COLO829 (cell line): ENCODE data around the gene NEK11.

Experiments used
- DNase-seq: peaks from one replicate; pipeline ENCODE4 v3.0.0; 2012; ENCODE audit warnings: low spot score

Gene NEK11

DNA sequence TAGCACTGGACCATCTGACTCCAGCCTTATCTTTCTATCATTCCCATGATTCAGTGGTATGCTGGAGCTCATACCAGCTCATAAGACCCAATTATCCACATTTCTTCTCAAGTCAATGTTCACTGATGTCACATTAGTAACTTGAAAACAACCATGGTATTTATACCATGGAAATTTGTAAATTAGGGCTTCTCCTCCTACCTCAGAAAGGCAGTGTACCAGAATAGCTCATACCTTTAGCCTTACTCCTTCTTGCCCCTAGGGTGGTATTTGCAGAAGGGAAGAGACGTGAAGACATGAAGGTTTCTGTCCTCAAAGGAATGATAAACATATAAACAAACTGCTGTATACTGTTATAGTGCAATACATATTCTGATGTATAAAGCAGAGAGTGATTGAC, 114.2 kb downstream of the NEK11 start:
- no peak for DNase-seq

DNA sequence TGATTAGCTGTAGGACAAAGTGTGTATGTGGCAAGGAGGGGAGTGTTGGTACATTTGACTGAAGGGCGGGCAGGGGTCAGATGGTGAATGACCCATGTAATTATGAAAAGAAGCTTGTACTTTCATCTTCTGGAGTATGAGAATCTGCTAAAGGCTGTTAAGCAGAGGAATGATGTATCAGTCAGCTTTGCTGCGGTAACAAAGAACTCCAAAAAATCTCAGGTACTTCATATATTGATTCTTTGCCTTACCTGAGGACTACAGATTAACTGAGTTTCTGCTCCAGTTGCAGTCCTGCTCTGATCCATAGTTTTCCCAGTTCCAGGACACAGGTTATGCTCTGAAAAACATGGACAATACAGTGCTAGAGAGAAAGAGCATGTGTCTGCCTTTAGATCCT, 115.1 kb downstream of the NEK11 start:
- DNase-seq = no peak

DNA sequence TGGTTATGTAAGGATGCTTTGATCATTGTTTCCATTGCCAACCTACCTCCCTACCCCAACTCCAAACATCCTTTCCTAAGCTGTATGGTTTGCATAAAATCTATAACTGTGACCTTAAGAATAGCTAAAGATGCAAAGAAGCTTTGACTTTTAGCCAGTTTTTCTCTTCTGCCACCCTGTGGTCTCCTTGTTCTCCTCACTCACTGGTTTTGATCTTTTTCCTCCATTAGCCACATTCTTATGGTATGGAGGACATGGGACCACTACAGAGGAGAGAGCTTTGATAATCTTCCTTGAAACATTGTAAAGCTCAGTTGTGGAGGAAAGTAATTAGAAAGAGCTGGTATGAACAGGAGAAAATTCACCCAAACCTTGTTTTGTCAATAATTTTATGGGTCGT, 115.9 kb downstream of the NEK11 start:
- DNase-seq = no peak

DNA sequence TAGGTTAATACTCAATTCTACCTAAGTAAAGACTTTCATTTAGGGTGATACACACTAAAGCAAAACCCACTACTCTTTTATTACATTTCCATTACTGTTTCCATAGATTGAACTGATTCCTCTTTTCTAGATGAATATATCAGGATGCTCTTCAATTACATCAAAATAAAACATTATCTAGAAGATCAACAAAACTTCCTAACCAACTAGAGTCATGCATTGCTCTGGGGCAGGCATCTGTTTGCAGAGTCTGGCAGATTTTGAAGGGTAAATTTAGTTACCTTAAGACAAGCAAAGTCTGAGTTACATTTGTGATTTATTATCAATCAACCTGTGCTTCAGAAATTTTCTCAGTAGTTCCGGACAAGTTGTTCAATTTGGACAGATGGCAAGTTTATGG, 117.1 kb downstream of the NEK11 start:
- DNase-seq = no peak

DNA sequence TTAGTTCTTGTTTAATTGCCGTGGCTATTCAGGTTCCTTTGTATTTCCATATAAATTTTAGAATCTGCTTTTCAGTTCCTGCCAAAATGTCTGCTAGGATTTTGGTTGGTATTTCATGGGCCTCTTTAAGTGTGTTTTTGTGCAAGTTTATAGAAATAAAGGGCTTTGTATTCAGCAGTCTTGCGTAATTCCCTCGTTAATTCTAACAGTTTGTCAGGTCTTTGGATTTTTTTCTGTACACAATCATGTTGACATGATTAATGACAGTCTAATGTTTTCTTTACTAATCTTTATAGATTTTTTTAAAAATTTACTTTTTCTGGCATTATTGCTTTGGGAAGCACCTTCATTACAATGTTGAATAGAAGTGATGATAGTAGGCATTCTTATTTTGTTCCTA, 120.9 kb downstream of the NEK11 start:
- no peak for DNase-seq

DNA sequence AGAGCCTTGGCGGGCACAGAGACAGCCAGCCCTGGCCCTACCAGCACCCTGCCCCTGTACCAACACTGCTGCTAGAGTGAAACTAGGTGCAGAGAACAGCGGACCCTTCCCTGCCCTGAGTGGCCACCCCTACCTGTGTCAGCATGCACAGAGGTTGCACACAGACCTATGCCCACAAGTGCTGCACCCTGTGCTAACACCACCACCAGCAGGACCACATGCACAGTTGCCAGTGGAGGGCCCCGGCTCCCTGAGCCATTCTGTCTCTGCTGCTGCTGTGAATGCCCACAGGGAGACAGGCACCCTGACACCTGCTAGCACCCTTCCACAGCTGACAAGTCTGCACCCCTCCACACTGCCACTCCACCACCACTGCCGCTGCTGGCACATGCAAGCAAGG, 131.8 kb downstream of the NEK11 start:
- DNase-seq = no peak

DNA sequence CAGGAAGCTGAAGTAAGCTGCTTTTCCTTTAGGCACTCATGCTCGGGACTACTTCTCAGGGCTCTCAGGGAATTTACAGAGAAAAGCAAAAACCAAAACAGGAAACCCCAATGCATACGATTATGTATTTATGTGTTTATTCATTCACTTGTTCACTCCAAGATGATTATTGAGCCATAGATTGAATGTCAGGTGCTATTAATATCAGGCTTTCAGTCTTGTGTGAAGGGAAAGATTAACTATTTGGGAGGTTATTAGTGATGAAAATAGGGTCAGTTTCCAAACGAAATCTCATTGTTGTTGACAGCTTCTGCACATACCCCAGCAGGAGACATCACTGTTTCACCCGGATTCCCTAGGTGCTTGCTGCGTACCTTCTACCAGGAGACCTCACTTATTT, 135.8 kb downstream of the NEK11 start:
- no peak for DNase-seq

DNA sequence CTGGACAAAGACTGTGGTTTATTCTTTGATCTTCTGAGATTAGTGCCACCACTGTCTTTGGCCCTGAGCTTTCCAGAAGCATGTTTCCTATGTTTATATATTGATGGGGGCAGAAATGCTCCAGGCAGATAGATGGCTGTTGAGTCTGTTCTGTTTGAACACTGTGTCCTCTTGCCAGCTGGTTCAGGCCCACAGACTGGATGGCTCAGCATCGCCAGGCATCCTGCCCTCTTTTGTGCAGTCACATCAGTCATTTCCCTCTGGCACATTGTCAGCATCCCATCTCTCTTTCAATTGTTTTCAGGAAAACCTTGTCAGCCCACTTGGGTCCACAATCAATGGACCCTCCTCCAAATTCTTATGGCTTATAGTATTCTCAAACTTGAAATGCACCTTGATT, 141.2 kb downstream of the NEK11 start:
- DNase-seq = no peak

DNA sequence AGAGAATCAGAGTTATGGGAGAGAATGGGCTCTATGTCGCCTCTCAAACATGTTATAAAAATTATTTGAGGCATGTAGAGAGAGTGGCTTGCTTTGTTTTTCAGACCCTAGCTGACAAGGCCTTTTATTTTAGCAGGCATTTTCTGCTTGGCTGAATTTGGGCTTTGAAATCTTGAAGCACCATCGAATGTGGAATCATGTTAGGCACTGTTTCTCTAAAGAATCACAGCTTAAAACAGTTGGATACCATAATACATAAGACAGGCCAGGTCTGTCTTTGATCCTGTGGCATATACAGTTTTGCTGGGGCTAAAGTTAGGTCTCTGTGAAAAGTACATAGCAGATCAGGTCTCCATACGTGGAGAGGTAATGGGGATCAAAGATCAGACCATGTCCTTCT, 142.7 kb downstream of the NEK11 start:
- DNase-seq = no peak

DNA sequence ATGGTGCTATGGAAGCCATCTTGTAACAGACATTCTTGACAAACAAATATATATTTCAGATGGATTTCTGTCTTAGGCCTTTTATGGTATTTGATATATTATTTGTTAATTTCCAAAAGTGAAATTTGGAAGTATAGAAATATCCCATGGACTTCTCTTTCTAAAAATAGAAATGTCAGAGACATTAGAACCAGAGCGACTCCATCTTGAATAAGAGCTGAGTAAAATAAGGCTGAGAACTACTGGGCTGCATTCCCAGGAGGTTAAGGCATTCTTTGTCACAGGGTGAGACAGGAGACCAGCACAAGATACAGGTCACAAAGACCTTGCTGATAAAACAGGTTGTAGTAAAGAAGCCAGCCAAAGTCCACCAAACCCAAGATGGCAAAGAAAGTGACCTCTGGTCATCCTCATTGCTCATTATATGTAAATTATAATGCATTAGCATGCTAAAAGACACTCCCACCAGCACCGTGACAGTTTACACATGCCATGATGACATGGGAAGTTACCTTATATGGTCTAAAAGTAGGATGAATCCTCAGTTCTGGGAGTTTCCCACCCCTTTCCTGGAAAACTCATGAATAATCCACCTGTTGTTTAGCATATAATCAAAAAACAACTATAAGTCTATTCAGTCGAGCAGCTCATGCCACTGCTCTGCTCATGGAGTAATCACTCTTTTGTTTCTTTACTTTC, 146.0 kb downstream of the NEK11 start:
- no peak for DNase-seq

DNA sequence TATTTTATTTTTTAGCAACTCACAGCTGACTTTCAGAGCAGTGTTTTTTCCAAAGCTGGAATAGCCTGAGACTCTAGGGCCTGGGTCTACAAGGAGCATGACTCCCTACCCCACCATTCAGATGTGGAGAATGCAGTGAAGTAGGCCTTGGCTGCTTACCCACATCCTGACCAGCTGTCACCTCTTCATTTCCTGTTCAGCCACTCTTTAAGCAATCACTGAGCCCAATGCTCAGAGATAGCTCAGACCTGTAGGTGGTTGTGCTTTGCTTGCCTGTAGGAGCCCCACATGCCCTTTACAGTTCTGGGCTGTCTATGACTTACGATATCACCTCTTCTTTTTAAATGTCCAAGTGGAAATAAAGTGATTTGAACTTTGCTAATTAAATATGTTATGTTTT, 148.1 kb downstream of the NEK11 start:
- DNase-seq = no peak

DNA sequence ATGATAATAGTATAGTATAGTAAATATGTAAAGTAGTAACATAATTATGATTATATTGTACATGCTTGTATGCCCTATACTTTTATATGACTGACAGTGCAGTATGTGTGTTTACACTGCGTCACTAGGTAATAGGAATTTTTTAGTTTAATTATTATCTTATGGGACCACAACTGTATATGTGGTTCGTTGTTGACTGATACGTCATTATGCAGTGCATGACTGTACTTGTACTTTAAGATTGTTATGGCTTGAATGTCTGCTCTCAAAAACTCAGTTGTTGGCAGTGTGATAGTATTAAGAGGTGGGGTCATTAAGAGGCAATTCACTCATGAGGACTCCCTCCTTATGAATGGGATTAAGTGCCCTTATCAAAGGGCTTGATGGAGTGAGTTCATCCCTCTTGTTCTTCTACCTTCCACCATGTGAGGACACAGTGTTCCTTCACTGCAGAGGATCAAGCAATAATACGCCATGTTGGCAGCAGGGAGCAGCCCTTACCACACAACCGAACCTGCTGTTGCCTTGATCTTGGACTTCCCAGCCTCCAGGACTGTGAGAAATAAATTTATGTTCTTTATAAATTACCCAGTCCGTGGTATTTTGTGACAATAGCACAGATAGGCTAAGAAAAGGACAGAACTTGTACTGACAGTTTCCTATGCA, 152.2 kb downstream of the NEK11 start:
- no peak for DNase-seq

DNA sequence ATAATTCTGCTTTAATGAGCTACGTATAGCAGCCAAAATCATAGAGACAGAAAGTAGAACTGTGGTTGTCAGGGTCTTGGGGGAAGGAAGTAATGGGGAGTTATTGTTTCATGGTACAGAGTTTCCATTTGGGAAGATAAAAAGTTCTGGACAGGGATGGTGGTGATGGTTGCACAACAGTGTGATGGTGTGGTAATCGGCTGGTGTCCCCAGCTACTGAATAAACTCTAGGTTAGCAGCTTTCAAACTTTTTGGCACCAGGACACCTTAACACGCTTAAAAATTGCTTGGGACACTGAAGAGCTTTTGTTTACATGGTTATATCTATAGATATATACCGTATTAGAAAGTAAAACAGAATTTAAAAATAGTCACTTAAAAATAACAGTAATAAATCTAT, 166.0 kb downstream of the NEK11 start:
- DNase-seq = no peak

DNA sequence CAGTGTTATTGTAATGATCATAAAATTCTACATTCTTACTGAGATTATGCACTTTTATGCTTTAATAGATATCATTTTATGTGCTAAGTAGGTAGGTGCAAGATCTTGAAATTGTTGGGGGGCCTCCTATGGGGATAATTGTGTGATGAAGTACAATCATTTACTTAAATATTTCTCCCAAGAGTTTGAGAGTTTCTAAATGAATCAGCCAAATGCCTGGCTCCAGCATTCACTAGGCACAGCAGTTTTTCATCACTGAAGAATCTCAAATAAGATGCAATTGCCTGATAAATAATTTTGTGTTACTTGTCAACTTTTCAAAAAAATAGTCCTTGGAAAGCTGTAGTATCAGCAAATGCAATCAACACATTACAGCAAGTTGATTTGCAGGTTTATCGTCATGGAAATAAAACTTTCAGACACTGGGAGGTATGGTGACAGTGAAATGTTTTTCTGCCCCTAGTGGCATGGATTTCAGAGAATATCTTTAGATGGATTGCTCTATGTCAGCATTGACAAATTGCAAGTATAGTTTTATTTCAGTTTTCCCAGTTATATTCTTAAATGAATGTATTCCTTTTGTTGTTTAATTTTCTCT, 167.1 kb downstream of the NEK11 start:
- DNase-seq = no peak

DNA sequence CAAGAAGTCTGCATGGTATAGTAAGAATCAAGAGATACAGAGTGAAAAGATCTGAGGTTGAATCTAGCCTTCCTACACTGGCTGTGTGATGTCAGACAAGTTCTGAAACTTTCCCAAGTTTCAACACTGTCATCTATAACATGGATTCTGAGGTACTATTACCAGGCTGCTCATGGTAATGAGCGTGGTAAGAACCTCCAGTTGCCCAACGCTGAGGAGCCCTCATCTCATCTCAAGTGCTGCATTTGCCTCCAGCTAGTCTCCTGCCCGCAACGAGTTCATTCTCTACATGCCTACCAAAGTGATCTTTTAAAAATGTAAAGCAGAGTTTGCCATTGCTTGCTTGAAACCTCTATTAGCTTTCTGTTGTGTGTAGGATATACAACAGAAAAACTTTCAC, 168.1 kb downstream of the NEK11 start:
- no peak for DNase-seq

DNA sequence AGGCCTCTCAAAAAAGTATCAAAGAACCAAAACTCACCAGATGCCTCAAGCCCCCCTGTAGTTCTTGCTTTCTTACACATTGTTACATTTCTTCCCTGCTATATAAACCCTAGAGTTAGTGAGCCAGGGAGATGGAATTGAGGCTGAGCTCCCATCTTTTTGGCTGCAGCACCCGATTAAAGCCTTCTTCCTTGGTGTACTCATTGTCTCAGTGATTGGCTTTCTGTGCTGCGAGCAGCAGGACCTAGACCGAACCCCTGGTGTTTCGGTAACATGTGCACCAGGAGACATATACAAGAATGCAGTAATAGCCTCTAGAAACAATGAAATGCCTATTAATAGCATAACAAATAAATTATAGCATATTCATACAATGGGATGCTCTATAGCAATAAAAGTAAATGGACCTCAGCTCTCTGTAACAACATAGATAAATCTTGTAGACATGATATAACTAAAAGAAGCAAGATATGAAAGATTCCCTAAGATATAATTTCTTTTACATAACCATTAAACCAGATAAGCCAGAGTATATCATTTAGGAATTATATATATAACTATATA, 174.0 kb downstream of the NEK11 start:
- no peak for DNase-seq

DNA sequence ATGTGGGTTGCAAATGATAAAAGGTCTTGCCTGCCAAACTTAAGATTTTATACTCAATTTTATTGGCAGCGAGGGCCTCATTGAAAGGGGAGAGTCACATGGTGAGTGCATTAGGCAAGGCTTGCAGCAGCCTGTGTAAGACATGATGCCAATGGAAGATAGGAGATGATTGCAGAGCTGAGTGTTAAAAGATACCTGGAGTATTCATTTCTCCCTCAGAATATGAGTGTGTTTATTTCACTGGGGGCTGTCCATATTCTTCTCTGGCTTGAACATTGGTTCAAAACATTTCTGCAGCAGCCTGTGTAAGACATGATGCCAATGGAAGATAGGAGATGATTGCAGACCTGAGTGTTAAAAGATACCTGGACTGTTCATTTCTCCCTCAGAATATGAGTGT, 189.7 kb downstream of the NEK11 start:
- no peak for DNase-seq

DNA sequence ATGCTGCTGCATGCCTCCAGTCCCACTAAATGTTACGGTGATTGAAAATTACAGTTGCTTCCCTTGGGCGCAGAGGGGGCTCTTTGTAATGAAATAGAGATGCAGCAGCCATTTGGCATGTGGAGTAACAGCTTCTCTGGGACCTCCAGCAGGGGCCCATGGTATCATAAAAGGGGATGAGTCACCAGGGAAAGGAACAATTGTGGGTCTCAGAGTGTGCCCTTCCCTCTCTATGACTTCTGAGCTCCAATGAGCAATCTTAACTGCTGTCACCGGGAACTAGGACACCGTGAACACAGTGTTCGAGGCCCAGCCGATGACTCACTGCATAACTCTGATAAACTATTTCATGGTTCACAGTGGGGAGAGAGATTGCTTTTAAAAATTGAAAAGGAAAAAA, 190.1 kb downstream of the NEK11 start:
- peak; percentile 27 for DNase-seq

DNA sequence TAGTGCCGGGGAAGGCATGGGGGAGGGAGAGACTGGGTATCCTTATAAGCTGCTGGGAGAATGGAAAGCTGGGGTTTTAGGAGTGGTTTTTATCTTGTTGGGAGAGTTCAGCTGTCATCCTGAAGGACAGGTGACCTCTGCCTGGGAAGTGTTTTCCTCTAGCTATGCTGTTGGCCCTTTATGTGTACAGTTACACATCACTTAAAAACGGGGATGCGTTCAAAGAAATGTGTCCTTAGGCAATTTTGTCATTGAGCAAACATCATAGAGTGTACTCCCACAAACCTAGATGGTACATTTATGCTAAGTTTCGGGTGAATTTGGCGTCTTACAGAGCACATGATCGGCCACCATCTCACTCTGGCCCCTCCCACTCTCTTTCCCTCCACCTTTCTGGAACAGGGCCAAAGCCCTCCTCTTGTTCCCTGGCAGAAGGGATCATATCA, 190.6 kb downstream of the NEK11 start:
- no peak for DNase-seq

DNA sequence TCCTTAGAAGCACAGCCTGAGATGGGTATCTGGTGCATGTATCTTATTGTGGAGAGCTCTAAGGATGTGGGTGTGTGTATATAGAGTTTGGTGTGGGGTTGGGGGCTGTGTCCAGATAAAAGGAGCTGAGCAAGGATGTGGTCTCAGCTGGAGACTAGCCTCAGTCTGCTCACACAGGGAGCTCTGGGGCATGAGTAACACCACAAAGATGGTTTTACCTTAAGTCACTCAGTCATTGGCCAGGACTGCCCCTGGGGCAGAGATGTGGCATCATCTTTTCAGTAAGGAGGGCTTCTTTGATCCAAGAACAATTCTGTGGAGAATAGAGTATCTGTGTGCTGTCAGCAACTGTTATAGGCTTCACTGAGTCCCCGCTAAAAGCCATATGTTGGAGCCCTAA, 191.5 kb downstream of the NEK11 start:
- no peak for DNase-seq

DNA sequence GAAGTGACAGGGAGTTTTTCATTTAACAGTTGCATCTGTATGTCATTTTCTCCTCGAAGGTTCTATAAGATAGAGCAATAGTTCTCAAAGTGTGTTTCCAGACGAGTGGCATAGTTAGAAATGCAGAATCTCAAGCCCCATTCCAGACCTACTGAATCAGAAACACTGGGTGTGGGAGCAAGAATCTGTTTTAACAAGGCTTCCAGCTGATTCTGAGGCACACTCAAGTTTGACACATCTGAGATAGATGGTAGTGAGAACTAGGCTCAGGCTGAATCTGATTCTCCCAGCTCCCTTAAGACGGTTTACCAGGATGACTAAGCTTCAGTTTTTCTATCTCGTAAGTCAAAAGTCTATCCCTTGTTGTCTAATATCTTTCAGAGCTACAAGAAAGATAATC, 195.1 kb downstream of the NEK11 start:
- DNase-seq = no peak

DNA sequence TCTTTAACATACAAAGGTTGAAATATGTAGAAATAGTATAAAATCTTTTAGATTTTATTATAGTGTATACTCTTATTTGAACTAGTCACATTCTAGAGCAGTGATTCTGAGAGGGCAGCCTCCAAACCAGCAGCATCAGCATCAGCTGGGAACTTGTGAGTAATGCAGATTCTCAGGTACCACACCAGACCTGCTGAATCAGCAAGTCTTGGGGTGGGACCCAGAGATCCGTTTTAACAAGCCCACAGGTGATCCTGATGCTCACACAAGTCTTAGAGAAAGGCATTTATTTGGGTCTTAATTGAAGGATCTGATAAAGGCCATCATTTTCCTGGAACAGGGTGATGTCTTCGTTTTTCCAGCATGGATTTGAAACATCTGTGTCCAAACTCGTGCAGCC, 195.9 kb downstream of the NEK11 start:
- no peak for DNase-seq
